ENCODE data around the gene UBAP1L. TPM values are rescaled to one million over a fixed set of nuclear protein-coding genes. Genes with fewer than 3 reads are reported as not detected.

UBAP1L gene
- total RNA-seq: 2.3 to 4.8 TPM (median 2.5 TPM) in 3 replicates
- long read RNA-seq: 0 reads

- TF ChIP-seq, protein P1, sequence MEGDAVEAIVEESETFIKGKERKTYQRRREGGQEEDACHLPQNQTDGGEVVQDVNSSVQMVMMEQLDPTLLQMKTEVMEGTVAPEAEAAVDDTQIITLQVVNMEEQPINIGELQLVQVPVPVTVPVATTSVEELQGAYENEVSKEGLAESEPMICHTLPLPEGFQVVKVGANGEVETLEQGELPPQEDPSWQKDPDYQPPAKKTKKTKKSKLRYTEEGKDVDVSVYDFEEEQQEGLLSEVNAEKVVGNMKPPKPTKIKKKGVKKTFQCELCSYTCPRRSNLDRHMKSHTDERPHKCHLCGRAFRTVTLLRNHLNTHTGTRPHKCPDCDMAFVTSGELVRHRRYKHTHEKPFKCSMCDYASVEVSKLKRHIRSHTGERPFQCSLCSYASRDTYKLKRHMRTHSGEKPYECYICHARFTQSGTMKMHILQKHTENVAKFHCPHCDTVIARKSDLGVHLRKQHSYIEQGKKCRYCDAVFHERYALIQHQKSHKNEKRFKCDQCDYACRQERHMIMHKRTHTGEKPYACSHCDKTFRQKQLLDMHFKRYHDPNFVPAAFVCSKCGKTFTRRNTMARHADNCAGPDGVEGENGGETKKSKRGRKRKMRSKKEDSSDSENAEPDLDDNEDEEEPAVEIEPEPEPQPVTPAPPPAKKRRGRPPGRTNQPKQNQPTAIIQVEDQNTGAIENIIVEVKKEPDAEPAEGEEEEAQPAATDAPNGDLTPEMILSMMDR (IDR thresholded peaks at IDR 0.05): no peak
- no peak within 1 kb of the TSS for H3K27ac Mint-ChIP-seq (ENCODE audit: unreplicated experiment)
- no peaks in the 10 kb centered on the region for H3K9me3 Mint-ChIP-seq (ENCODE audit: low read depth)
- no peak within 1 kb of the TSS for H3K4me3 Mint-ChIP-seq (ENCODE audit: unreplicated experiment)
- H3K36me3 Mint-ChIP-seq (ENCODE audit: low read depth): peaks cover 33% of the 10 kb centered on the region
- peaks cover 3% of the 10 kb centered on the region for H3K4me1 Mint-ChIP-seq (ENCODE audit: low read depth)
- H3K27me3 Mint-ChIP-seq (ENCODE audit: low read depth): no peaks in the 10 kb centered on the region
- DNase-seq (ENCODE audit: low spot score): no peak
Observed at GRCh38 chr15:65115086-65115485, at the start of gene UBAP1L. Gene UBAP1L, minus strand, starts transcription at chr15:65115200. Its CDS starts 8,985 bp downstream, at chr15:65106215.

GRCh38 chr15:65164139-65164538, 49.1 kb upstream of the UBAP1L start:
- H3K4me3 Mint-ChIP-seq (ENCODE audit: unreplicated experiment): no peak overlapping the region
- no peaks in the 10 kb centered on the region for H3K27me3 Mint-ChIP-seq (ENCODE audit: low read depth)
- H3K27ac Mint-ChIP-seq (ENCODE audit: unreplicated experiment): no peak overlapping the region
- H3K9me3 Mint-ChIP-seq (ENCODE audit: low read depth): no peaks in the 10 kb centered on the region
- TF ChIP-seq, protein P1 (IDR thresholded peaks at IDR 0.05): no peak
- no peak for DNase-seq (ENCODE audit: low spot score)
- peaks cover 3% of the 10 kb centered on the region for H3K36me3 Mint-ChIP-seq (ENCODE audit: low read depth)
- H3K4me1 Mint-ChIP-seq (ENCODE audit: low read depth): no peaks in the 10 kb centered on the region

DNA sequence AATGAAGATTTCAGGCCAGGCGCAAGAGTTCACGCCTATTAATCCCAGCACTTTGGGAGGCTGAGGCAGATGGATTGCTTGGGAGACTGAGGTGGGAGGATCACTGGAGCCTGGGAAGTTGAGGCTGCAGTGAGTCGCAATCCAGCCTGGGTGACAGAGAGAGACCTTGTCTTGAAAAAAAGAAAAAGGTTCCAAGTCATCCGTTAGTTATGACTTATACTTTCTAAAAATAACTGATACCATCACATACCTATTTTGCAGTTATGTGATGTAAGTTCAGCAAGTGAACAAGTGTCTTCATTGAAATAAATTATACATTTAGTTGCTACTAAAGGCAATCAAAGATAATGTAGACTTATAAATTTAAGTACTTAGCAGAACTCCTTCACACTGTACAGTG, 48.0 kb upstream of the UBAP1L start:
- no peaks in the 10 kb centered on the region for H3K4me1 Mint-ChIP-seq (ENCODE audit: low read depth)
- H3K4me3 Mint-ChIP-seq (ENCODE audit: unreplicated experiment): no peak overlapping the region
- H3K9me3 Mint-ChIP-seq (ENCODE audit: low read depth): no peaks in the 10 kb centered on the region
- TF ChIP-seq, protein P1 (IDR thresholded peaks at IDR 0.05): no peak
- H3K27me3 Mint-ChIP-seq (ENCODE audit: low read depth): no peaks in the 10 kb centered on the region
- no peak overlapping the region for H3K27ac Mint-ChIP-seq (ENCODE audit: unreplicated experiment)
- DNase-seq (ENCODE audit: low spot score): no peak
- peaks cover 3% of the 10 kb centered on the region for H3K36me3 Mint-ChIP-seq (ENCODE audit: low read depth)

DNA sequence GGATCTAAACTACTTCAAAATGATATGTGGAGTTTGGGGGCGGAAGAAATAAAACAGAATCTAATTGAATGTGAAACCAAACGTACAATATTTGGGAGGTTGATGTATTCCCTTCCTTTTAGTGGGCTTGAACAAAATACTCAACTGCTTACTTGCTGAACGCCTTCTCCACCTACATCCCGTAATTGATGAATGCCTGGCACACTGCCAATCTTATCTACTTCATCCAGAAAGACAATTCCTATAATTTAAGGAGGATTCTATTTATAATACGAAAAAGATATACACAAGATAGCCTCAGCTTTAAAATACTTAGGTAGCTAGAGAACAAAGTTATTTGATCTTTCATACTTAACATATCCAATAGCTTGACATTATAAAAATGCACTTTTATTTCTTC, 41.7 kb upstream of the UBAP1L start:
- Mint-ChIP-seq H3K27ac (ENCODE audit: unreplicated experiment) (no peak overlapping the region), H3K36me3 (ENCODE audit: low read depth) (peaks cover 28% of the 10 kb centered on the region), H3K9me3 (ENCODE audit: low read depth) (no peaks in the 10 kb centered on the region), H3K4me3 (ENCODE audit: unreplicated experiment) (no peak overlapping the region), H3K4me1 (ENCODE audit: low read depth) (no peaks in the 10 kb centered on the region), H3K27me3 (ENCODE audit: low read depth) (no peaks in the 10 kb centered on the region)
- TF ChIP-seq, protein P1 (IDR thresholded peaks at IDR 0.05): no peak
- DNase-seq (ENCODE audit: low spot score): no peak

DNA sequence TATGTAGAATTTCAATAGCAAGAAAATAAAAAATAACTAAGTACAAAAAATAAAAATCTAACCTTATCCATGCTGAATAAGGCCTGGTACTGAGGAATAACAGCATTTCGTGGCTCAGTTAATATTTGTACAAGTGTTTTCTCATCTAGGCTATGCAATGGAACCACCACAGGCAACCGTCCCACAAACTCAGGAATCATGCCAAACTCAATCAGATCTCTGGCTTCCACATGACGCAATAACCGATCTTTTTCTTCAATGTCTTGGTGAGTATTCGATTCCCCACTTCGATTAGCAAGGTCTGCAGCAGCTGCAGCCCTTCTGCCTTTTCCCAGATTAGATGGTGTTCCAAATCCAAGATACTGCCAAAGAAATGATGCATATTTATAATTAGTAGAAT, 39.7 kb upstream of the UBAP1L start:
- no peaks in the 10 kb centered on the region for H3K4me1 Mint-ChIP-seq (ENCODE audit: low read depth)
- H3K9me3 Mint-ChIP-seq (ENCODE audit: low read depth): no peaks in the 10 kb centered on the region
- H3K36me3 Mint-ChIP-seq (ENCODE audit: low read depth): peaks cover 33% of the 10 kb centered on the region
- DNase-seq (ENCODE audit: low spot score): no peak
- H3K4me3 Mint-ChIP-seq (ENCODE audit: unreplicated experiment): no peak overlapping the region
- H3K27ac Mint-ChIP-seq (ENCODE audit: unreplicated experiment): no peak overlapping the region
- TF ChIP-seq, protein P1 (IDR thresholded peaks at IDR 0.05): no peak
- no peaks in the 10 kb centered on the region for H3K27me3 Mint-ChIP-seq (ENCODE audit: low read depth)

Measured in chondrocyte (in vitro differentiated cells).